ENCODE data around the gene SREBF2.

Gene SREBF2

DNA sequence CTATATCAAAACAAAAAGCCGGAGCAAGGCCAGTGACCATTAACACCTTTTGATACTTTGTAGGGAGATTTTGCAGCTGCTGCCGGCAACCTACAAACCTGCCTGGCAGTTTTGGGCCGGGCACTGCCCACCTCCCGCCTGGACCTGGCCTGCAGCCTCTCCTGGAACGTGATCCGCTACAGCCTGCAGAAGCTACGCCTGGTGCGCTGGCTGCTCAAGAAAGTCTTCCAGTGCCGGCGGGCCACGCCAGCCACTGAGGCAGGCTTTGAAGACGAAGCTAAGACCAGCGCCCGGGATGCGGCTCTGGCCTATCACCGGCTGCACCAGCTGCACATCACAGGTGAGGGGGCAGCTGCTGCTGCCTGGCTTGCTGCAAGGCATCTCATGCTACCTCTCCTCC is 47.7 kb downstream of the SREBF2 start:
- no peak for DNase-seq

DNA sequence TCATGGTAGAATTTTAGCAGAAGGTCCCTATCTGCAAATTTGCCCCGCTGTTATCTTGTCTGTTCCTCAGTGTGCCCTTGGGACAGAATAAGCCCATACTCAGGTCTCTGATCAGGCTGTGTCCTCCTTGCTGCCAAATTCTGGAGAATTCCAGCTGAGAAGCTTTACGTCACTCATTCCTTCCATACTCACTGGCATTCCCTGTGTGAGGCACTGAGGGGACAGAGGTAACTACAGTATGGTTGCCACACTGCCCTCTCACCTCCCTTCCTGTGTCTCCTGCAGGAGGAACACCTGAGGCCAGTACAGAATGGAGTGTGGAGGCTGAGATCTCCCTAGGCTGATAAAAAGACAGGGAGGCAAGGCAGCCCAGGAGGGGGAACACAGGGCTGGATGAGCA is 50.5 kb downstream of the SREBF2 start:
- no peak for DNase-seq

DNA sequence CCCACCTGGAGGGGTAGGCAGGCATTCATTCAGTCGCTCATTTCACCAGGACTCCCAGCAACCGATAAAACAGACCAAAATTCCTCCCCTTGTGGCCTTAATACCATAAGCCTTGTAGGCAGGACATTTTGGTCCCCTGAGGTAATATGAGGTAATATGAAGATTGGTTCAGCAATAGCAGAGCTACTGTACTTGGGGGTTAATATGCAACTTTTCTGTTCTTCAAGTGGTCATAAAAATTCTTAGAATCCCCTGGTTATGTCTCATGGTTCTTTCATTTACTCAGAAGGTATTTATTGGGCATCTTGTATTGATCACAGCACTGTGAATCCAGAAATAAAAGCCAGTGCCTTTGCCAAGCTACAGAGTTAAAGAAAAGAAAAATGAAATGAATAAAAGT is 52.2 kb downstream of the SREBF2 start:
- DNase-seq: no peak

DNA sequence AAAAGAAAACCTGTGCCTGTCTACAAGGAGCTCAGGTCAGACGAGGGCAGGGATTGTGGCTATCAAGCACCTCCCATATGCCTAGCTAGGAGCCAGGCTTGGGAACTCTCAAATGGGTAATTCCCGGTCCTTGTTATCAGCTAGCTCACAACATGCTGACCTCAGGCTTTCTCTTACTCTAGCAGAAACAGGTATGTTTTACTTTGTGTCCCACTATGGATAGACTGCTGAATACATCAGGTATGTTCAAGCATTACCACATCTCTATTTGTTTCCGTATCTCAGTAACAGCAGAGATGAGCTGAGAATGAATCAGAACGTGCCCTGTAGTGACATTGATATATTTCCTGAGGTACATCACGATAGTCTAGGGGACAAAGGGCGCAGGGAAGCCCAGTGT is 52.6 kb downstream of the SREBF2 start:
- no peak for DNase-seq

DNA sequence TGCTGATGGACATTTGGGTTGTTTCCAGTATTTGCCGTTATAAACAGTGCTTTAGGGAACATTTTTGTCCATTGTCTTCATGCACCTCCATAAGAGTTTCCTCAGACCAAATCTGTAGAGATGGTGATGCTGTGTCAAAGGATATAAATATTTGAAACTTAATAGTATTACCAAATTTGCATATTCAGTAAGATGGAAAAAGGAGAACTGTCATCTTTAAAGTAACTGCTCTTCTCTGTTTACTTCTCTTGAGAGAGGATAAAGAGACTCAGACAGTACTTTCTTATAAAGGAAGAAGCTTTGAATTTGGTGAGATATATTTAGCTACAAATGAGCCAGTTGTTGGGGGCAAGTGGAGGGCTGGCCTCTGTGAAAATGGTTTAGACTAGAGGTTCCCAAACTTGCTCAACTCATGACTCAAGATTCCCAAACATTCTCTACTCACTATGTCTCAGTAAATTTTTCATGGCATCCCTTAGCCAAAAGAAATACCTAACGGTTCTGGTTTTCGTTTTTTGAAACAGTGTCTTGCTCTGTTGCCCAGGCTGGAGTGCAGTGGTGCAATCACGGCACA is 55.8 kb downstream of the SREBF2 start:
- DNase-seq: no peak

DNA sequence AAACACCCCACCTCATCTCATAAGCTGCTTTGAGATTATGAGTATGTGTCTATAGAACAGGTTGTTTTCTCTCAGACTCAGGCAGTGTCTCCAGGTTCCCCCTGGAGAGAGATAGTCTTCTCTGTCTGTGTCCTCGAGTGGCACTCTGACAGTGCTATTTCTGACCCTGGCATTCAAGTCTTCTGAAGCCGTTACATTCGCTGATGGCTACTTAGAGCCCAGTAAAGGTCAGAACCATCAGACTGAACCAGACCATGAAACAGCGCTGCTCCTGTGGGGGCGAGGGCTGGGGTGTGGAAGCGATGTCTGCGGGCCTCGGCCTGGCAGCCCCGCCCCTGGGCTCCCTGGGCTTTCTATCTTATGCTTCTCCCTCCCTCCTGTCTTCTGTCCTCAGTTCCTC is 58.5 kb downstream of the SREBF2 start:
- DNase-seq: no peak

DNA sequence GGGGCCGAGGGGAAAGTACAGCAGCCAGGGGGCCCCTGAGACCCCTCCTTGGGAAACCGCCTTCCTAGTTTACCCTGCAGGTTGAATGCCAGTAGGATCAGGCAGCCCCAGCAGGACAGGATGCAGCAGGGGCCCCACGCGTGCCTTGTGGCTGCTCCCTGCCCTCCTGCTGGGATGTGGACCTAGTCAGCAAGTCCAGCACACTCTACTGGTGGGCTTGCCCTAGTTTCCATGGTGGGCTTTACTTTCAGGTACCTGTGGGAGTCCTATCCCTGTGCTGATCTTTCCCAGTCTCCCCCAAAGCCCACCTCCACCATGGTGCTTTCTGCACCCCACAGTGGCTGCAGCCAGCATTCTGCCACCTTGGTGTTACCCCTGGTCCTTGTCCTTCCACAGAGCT is 59.8 kb downstream of the SREBF2 start:
- DNase-seq: no peak

DNA sequence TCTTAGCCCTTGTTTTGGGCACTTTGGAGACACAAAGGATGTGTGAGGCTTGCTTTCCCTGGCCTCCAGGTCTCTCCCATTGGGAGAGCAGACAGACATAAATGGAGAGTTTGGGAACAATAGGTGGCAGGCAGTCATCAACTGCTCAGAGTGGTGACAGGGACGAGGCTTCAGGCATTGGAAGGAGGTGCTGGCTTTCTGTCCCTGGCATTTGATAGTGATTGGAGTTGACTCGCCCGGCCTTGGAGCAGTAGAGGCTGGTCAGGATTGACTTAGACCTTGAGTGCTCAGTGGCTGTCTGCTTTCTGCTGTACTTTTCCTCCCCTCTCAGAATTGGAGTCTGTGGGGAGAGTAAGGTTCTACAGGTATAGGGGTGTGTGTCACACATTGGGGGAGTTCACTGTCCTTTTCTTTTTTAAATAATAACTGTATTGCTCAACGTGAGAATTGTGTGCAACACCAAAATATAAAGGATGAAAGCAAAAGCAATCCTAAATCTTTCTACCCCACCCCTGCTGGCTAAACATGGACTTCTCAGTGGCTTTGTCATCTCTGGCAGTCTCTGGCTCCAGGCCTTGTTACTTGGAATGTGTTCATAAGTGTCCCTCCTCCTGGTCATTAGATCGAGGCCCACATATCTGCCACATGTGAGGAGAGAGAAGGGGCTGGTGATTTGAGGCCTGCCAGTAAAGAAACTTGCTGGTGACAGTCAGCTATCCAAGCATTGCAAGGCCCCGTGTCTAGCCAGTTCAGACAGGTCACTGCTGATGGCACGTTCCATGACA is 60.9 kb downstream of the SREBF2 start:
- DNase-seq: no peak

DNA sequence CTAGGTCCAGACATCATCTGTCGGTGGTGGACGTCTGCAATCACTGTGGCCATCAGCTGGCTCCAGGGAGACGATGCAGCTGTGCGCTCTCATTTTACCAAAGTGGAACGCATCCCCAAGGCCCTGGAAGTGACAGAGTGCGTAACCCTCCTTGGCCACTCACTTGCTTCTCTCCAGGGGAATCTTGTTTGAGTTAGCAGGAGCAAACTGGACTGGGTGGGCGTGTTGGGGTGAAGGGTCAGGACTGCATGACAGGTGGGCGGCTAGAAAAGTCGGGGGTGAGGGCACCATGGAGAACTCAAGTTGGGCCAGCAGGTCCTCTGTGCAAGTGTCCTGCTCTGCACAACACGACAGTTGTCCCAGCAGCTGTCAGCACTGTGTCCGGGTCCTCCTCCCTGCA is 65.7 kb downstream of the SREBF2 start:
- DNase-seq: no peak

DNA sequence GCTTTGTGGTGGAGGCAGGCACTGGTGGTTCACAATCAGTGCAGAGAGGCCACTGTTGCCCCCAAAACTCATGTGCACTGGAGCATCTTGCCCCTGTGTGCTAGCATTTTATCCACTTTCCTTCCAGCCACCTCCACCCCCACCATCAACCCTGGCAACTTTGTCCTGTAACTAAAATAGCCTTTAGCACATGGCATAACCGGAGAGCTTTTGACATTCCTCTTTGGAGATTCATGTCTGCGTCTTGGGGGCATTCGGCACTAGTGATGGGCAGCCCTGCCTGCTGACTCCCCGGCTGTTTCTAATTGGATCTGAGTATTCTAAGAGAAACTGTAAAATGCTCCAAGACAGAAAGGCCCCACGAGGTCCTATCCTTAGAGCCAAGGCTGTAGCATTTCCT is 66.2 kb downstream of the SREBF2 start:
- DNase-seq: no peak

DNA sequence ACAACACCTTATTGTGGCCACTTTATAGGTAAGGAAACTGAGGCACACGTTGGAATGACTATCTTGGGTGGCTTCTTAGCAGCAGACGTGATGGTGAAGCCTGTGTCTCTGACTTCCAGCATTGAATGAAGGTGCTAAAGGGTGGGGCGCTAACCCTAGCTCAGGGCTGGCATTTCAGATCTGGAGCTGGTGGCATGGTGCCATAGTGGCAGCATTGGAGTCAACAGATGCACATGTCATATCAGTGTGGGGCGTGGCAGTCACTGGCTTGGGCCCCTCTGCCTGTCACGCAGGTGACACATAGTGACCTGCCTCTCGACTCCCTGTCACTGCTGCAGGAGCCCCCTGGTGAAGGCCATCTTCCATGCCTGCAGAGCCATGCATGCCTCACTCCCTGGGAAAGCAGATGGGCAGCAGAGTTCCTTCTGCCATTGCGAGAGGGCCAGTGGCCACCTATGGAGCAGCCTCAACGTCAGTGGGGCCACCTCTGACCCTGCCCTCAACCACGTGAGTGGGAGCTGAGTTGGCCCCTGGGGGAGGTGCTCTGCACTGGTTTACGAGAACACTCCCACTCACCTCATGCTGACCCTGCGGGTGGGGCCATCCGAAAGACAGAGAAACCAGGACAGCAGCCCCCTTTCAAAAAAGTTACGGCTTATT is 67.2 kb downstream of the SREBF2 start:
- DNase-seq: no peak

DNA sequence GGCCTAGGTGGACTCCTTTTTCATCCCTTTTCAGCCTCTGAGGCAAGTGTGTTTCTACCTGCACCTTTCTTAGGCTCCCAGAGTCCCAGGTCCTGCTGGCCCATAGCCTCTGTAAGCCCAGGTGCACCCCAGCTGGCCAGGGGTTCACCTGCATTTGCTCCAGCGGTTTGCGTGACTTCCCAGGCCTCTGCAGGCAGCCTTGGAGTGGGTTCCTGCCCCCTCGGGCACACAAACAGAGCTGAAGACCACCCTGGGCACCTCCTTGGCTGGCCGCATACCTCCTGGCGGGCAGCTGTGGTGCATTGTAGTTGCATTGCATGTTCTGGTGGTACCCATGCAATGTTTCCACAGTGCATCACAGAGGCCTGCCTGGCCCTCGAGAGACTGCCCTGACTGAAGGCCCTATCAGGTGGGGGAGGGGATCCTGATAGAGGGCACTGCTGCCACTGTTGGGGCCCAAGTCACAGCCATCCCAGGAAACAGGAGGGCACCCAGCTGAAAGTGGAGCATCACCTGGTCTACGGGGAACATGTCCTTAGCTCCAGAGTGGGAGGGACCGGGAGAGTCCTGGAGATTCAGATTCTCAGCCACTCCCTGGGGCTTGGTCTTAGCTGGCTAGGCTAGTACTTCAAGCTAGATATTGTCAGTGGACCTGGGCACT is 67.9 kb downstream of the SREBF2 start:
- DNase-seq: no peak

DNA sequence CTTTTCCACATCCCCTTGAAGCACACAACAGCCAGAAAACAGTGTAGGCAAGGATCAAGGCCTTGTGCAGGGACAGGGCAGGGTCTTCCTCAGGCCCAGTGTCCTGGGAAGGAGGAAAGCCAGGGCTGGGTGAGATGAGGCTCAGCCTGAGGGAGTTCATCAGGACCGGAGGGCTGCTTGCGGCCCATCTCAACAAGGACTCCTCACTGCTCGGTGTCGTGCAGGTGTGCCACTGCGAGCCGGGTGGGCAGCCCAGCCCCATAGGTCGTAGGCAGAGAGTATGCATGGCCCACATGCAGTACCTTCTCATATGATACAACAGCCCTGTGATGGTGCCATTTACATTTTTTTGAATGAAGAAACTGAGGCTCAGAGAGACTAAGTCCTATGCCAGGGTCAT is 69.1 kb downstream of the SREBF2 start:
- DNase-seq: no peak

DNA sequence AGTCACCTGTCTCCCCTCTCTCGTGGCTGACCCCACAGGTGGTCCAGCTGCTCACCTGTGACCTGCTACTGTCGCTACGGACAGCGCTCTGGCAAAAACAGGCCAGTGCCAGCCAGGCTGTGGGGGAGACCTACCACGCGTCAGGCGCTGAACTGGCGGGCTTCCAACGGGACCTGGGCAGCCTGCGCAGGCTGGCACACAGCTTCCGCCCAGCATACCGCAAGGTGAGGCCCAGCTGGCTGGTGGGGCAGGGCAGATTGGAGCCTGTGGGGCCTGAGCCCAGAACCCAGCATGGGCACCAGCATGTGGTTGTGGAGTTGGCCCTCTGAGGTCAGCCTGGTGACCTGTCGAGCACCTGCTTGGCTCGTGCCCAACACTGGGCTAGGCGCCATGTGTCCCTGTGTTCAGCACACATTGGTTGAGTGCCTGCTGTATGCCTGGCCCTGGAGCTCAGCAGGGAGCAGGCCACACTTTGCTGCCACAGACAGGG is 70.1 kb downstream of the SREBF2 start:
- DNase-seq: no peak

DNA sequence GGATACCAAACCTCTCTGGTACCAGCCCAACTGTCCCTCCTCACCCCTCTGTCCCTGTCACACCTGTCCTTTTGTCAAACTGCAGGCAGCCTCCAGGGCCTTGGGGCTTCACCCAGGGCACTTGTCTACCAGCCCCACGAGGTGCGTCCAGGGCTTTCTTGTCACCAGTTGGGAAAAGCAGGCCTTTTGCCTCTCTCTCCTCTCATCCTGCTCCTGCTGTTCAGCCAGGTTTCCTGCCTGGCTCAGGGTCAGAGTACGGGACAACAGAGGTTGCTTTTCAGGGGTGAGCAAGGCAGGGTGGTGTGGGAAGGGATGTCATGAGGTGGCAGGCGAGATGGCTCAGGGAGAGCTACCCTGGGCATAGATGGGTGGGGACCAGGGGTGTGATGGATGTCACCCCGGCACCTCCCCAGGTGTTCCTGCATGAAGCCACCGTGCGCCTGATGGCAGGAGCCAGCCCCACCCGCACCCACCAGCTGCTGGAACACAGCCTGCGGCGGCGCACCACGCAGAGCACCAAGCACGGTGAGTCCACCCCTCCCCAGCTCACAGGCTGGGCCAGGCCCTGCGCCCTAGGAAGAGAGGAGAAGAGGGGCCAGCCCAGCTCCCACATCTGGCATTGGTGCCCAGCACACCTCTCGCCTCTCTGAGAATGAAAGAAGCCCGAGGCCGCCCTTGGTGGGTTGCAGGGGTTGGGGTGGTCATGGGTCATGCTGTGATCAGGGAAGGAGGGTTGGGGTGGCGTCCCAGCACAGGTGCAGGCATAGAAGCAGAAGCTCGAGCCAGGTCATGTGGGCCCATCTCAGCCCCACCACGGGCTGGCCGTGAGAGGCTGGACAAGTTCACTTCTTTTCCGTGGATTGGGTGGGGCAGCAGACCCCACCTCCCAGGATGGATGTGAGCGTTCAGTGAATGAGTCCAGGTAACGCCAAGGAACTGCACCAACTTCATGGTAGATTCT is 71.8 kb downstream of the SREBF2 start:
- DNase-seq: no peak

DNA sequence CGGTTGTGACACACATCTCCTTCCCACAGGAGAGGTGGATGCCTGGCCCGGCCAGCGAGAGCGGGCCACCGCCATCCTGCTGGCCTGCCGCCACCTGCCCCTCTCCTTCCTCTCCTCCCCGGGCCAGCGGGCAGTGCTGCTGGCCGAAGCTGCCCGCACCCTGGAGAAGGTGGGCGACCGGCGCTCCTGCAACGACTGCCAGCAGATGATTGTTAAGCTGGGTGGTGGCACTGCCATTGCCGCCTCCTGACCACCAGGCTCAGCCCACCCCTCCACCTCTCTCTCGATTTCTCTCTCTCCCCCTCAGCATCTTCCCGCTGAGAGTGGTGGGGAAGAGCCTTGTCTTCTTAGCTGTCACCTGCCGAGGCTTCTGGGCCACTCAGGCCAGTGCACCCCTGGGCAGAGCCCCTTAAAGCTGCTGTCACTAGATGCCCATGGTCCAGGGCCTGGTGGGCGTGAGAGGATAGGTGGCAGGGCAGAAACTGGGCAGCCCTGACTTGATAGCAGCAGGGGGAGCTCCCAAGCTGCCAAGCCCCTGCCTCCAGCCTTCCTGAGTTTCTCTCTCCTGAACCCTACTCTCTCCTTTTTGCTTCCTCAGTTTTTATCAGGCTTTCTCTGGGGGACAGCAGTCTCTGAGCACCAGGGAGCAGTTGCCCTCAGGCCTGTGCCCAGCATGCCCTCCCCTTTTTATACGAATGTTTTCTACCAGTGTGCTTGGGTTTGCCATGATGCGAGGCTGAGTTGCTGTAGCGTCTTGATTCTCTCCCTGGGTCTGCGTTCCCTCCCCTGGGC is 72.7 kb downstream of the SREBF2 start:
- no peak for DNase-seq

DNA sequence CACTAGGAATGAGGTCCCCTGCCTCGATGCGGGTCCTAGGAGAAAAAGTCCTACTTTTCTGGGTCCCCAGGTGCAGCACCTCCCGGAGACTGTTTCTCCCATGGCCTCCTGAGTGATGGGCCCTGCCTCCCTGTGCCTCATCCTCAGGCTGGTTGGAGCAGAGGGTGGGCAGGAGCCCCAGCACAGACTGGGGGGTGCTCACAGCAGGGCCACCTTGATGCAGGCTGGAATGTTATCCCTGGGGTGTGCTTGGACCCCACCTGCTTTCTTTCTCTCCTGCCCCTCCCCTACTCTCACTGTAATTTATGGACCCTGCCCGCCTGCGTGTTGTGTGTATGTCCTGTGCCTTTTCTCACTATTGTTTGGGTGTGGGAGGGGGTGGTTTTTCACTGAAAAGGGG is 73.9 kb downstream of the SREBF2 start:
- no peak for DNase-seq

DNA sequence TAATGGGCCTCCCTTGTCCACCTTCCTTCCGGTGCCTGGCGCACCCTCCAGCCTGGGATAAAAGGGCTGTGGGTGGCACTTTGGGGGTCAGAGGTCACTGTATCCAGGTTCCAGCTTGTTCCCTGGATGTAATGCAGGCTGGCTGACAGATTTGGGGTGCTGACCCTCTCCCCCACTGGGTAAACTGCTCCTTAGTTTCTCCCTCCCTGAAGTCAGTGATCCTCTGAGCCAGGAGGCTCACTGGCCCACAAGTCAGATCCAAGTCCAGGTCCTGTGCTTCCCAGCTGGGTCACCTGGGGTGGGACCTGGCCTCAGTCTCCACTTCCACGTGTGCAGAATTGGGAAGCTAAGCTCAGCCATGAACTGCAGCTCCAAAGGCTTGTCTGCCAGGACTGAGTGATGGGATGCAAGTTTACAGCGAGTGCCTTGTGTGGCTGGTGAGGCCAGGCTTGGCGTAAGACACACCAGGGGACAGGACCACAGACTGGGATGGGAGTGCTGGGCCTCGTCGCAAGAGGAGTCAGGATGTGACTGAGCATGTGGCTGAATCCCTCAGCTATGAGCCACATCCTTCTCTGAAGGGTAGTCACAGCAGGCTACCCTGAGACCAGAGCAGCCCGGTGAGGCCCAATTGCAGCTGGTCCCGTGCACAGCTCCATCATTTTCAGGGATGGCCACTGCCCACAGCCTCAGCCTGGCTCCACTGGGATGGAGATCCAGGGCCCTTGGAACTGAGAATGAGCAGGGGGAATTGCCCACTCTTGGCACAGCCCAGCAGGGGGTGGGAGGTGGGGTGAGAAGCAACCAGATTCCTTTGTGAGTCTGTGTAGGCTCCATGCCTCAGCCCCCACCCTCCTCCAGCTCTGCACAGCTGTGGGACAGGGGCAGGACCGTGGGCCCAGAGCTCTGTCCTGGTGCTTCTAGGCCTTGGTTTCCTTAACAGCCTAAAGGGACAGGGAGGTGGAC is 74.8 kb downstream of the SREBF2 start:
- DNase-seq: no peak

DNA sequence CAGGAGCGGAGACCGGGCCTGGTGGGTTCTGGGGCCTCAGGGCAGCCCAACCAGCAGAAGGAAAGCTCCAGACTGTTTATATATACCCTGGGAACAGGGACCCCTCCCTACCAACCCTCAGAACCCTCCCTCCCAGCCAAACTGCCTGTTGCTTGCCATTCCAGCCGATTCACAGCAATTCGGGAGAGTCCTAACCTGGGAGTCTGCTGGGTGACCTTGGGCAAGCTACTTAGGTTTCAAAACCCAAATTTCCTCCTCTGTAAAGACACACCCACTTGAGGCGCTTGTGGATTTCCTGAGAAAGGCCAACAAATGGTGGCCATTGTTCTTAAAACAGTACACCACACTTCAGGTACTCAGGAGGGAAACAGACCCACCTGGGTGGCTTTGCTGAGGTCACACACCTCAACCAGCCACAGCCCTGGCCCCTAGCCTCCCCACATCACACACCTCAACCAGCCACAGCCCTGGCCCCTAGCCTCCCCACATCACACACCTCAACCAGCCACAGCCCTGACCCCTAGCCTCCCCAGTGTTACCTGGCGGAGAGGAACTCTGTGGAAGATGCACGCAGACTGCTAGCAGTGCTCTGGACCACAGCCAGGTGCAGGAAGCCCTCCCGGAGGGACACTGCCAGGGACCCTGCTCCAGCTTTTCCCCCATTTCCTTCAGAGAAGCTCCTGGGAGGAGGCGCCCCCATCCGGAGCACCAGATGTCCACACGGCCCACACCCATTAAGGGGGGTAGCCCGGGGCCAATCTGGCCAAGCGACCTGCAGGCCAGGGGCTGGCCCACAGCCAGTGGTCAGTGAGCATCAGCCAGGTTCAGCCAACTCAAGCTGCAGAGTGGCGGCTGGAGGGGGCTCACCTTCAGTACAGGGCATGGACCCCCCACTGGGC is 75.8 kb downstream of the SREBF2 start:
- no peak for DNase-seq
